ENCODE results near the gene FYN. TPM values are rescaled to one million over a fixed set of nuclear protein-coding genes. Genes with fewer than 3 reads are reported as not detected.

Gene FYN
- total RNA-seq, 4 donors from 2014 or later, result 37.8 to 65.8 (median 53.8) TPM

GRCh38 chr6:111875741-111876140 lies 2.5 kb upstream of the FYN start:
- Histone ChIP-seq H3K9me3 (no peaks in the 10 kb centered on the region), H3K27ac (replicated peaks in 1 of 4) (no peak overlapping the region), H3K4me1 (peaks cover 3 to 28% (median 20%) of the 10 kb centered on the region in 4 donors), H3K27me3 (peaks cover 0 to 14% (median 0%) of the 10 kb centered on the region in 4 donors), H3K4me3 (no peak overlapping the region), H3K36me3 (no peaks in the 10 kb centered on the region)
- intact Hi-C loops (cut with DNase I), result loop anchor here (10.0 kb wide), 1 partner anchor 161 kb away; no protein-coding TSS in a partner anchor
- DNase-seq (ENCODE audit: extremely low spot score), result no peak
- TF ChIP-seq EP300 (IDR thresholded peaks at IDR 0.05), result no peak
- TF ChIP-seq CTCF (IDR thresholded peaks at IDR 0.05), result no peak
- TF ChIP-seq POLR2A (IDR thresholded peaks at IDR 0.05; ENCODE audit: low read depth), result no peak
- no peak for TF ChIP-seq POLR2AphosphoS5 (IDR thresholded peaks at IDR 0.05)
- WGBS, result 96% methylated on average over 4 of the region's 4 CpGs

- TF ChIP-seq EP300 (IDR thresholded peaks at IDR 0.05), result no peak
- no peak for TF ChIP-seq POLR2A (IDR thresholded peaks at IDR 0.05; ENCODE audit: low read depth)
- TF ChIP-seq POLR2AphosphoS5 (IDR thresholded peaks at IDR 0.05), result no peak
- TF ChIP-seq CTCF (IDR thresholded peaks at IDR 0.05), result no peak
- peak overlapping the region in 3 of 4 donors; percentile 17 to 84 (median 68) for H3K27ac ChIP-seq (replicated peaks in 1 of 4)
- H3K27me3 ChIP-seq, result peaks cover 0 to 14% (median 0%) of the 10 kb centered on the region in 4 donors
- H3K36me3 ChIP-seq, result no peaks in the 10 kb centered on the region
- WGBS, result 7% methylated on average over 8 of the region's 8 CpGs
- no peak for DNase-seq (ENCODE audit: extremely low spot score)
- H3K9me3 ChIP-seq, result no peaks in the 10 kb centered on the region
- H3K4me3 ChIP-seq, result peak overlapping the region; percentile 71 to 84 (median 73)
- H3K4me1 ChIP-seq, result peaks cover 3 to 29% (median 23%) of the 10 kb centered on the region in 4 donors
- intact Hi-C loops (cut with DNase I), result loop anchor here (5.0 to 10.0 kb wide), 3 partner anchors 123 to 168 kb away; no protein-coding TSS in a partner anchor
Measured at GRCh38 chr6:111874025-111874415, 768 bp upstream of the FYN start.

GRCh38 chr6:111872401-111873177 lies 663 bp downstream of the FYN start:
- H3K27ac ChIP-seq (replicated peaks in 1 of 4), result peak overlapping the region; percentile 68 to 84 (median 80)
- TF ChIP-seq POLR2AphosphoS5 (IDR thresholded peaks at IDR 0.05), result no peak
- peak in 1 of 3 experiments; percentile 4 for TF ChIP-seq CTCF (IDR thresholded peaks at IDR 0.05)

GRCh38 chr6:111871725-111872400 lies 1.4 kb downstream of the FYN start:
- peaks cover 0 to 14% (median 0%) of the 10 kb centered on the region in 4 donors for H3K27me3 ChIP-seq
- H3K9me3 ChIP-seq, result no peaks in the 10 kb centered on the region
- peaks cover 3 to 29% (median 24%) of the 10 kb centered on the region in 4 donors for H3K4me1 ChIP-seq
- no peak for DNase-seq (ENCODE audit: extremely low spot score)
- TF ChIP-seq CTCF (IDR thresholded peaks at IDR 0.05) (no peak), POLR2AphosphoS5 (IDR thresholded peaks at IDR 0.05) (peak in 1 of 2 donors; percentile 14), EP300 (IDR thresholded peaks at IDR 0.05) (no peak)
- intact Hi-C loops (cut with DNase I), result loop anchor here (5.0 to 10.0 kb wide), 3 partner anchors 125 to 170 kb away; no protein-coding TSS in a partner anchor
- WGBS, result 23% methylated on average over 13 of the region's 13 CpGs
- peak overlapping the region; percentile 68 to 84 (median 80) for H3K27ac ChIP-seq (replicated peaks in 1 of 4)
- peak overlapping the region; percentile 71 to 84 (median 73) for H3K4me3 ChIP-seq
- no peaks in the 10 kb centered on the region for H3K36me3 ChIP-seq

More at GRCh38 chr6:111872401-111873177, 663 bp downstream of the FYN start:
- Histone ChIP-seq H3K9me3 (no peaks in the 10 kb centered on the region), H3K4me3 (peak overlapping the region; percentile 71 to 84 (median 73)), H3K27me3 (peaks cover 0 to 14% (median 0%) of the 10 kb centered on the region in 4 donors), H3K36me3 (no peaks in the 10 kb centered on the region), H3K4me1 (peaks cover 3 to 29% (median 24%) of the 10 kb centered on the region in 4 donors)
- DNase-seq (ENCODE audit: extremely low spot score), result no peak
- intact Hi-C loops (cut with DNase I), result loop anchor here (5.0 to 10.0 kb wide), 3 partner anchors 125 to 170 kb away; no protein-coding TSS in a partner anchor
- 3% methylated on average over 26 of the region's 83 CpGs for WGBS

Measured in esophagus muscularis mucosa (tissue), 4 donors.